Stomach (tissue), 4 donors: ENCODE data around the gene DENND6A.

Source experiments
- CTCF ChIP-seq, 7 experiments: fragments of 450-650 bp in 4 of 7; fragments of 200-600 bp in 3 of 7; sonication (generic) in 3 of 7; IDR thresholded peaks; one replicate each; pipeline ENCODE4 v1.5.1; 2016 to 2019; ENCODE audit warnings: antibody characterized with exemption in 7 of 7, control low read depth in 2 of 7, mild to moderate bottlenecking in 1 of 7
- POLR2A ChIP-seq, 4 donors: fragments of 450-650 bp; IDR thresholded peaks; one replicate each; pipeline ENCODE4 v1.6.1; 2016; ENCODE audit warnings: antibody characterized with exemption in 4 of 4, control low read depth in 2 of 4, mild to moderate bottlenecking in 1 of 4, moderate library complexity in 1 of 4

GRCh38 chr3:57587905-57588304 lies 105.0 kb downstream of the DENND6A start:
- TF ChIP-seq CTCF (IDR thresholded peaks at IDR 0.05) (no peak), POLR2A (IDR thresholded peaks at IDR 0.05) (no peak)
